CD4-positive, alpha-beta T cell treated with Interleukin-17A for 1 hour (primary cell): Measurements from ENCODE around the gene STUB1.

ENCODE experiments used
- DNase-seq: peaks from one replicate; pipeline ENCODE4 v3.0.0-alpha.2; 2020

STUB1 gene

DNA sequence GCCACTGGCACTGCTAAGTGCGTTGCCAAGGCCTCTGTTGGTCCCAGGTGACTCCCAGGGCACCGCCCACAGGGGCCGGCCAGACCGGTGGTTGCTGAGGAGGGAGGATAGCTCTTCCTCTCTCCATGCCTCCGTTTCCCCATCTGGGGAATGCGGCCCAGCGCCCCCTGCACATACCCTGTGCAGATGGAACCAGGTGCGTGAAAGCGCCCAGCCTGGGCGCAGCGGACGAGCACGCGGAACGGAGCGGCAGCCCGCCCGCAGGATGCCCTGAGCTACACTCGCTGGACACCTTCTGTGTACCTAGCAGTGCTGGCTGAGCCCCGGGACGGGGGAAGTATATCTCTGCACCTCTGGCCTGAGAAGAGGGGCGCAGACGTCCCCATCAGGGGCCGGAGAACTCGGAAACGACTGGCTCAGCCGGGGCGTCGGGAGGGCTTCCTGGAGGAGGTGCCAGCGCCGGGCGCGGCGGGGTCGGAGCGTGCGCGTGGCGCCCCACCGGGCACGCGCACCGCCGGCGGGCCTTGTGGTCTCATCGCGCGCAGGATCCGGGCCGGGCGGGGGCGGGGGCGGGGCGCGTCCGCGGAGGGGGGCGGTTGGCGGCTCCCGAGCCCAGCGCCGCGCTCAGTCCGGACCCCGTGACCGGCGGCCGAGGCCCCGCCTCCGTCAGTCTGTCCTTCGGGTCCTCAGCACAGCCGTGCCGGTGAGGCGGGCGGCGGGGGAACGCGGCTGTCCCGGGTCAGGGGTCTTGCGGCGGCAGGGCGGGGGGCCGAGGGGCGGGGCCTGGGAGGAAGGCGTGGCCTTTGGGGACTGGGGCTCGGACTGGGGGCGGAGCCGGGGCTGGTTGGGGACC, 46.5 kb downstream of the STUB1 start, which contains the start of the genes CCDC78 and HAGHL:
TSS of gene CCDC78 (minus strand) at position 6 of the 853 bp plus-strand sequence. CDS start 76 bp downstream, outside the sequence.
TSS of gene HAGHL (plus strand) at position 669 of the 853 bp plus-strand sequence. CDS start 404 bp downstream, outside the sequence.
- peak; percentile 75 for DNase-seq

- peak; percentile 39 for DNase-seq
Measured at GRCh38 chr16:727291-727977, 47.2 kb downstream of the STUB1 start.

GRCh38 chr16:728131-728889, 48.1 kb downstream of the STUB1 start:
- DNase-seq, result peak; percentile 77

DNA sequence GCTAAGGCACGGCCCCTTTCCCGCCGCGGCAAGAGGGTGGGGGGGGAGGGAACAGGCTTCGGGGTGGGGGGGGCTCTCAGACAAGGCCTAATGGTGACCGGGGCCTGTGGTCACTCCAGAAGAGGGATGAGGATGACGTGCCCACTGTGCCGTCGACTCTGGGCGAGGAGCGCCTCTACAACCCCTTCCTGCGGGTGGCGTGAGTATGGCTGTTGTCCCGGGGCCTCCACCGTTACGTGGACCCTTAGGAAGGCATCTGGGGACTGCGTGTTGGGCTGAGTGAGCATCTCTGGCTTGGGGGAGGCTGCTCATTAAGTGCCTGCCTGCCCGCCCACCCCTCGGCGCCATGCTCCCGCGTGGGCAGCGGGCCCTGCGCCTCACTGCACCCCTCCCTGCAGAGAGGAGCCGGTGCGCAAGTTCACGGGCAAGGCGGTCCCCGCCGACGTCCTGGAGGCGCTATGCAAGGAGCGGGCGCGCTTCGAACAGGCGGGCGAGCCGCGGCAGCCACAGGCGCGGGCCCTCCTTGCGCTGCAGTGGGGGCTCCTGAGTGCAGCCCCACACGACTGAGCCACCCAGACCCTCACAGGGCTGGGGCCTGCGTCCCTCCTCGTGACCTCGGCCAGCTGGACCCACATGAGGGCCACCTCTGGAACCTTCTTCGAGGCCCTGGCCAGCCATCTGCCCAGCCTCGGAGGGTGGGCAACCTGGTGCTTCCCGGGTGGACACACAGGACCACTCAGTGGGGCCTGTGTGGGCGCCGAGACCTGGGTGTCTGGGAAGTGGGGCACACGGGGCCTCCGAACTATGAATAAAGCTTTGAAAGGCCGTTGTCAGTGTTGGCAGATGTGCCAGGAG, 48.9 kb downstream of the STUB1 start:
- no peak for DNase-seq

DNA sequence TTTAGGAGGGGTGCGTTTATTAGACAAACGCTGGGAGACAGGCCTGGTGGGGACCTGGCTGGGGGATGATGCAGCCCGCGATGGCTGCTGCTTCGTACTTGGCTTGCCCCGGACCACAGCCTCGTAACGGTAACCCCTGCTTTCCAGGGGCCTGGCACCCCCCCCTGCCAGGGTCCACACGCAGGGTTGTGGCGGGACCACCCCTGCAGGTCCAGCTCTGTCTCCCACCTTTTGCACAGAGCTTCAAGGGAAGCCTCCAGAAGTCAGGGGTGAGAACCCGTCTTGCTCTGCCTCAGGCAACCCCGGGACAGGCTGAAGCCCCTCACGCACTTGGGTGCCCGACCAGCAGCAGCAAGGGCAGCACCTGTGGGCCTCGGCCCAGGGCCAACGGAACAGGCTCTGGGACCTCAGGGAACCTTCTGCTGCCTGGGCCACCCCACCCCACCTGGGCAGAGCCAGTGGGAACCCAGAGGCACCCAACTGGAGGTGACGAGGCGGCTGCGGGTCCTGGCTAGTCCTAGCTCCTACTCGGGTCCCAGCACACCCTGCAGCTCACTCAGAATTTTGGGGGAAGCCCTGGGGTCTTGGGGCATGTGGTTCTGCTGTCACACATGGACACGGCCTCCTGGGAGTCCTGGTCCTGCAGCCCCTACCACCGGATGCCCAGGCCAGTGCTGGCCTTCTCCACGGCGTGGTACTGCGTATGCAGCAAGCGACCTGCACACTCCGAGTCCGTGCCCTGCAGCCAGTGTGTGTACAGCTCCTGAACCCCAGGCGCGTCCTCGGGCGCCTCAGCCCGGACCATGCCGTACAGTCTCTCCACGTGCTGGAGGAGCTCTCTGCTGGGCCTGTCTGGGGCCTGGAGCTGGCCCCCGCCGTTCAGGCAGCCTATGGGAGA, 49.8 kb downstream of the STUB1 start:
- DNase-seq, result no peak

GRCh38 chr16:730666-731509, 50.7 kb downstream of the STUB1 start:
- DNase-seq, result no peak

- no peak for DNase-seq
Measured at GRCh38 chr16:732332-732731, 52.1 kb downstream of the STUB1 start.
